DMS153 (cell line): ENCODE results near the gene DISP3.

Source experiments
- DNase-seq: peaks from one replicate; lab custom pipeline; 2025; lab: John Stamatoyannopoulos, UW

DISP3 gene

GRCh38 chr1:11478571-11479374 is at the start of gene DISP3:
DISP3 (plus strand) TSS chr1:11479155; CDS start chr1:11500993, 21,838 bp downstream.
- DNase-seq: peak; percentile 85

GRCh38 chr1:11429226-11429625 is 49.7 kb upstream of the DISP3 start:
- no peak for DNase-seq

- DNase-seq: no peak
Observed at GRCh38 chr1:11429935-11430334, 49.0 kb upstream of the DISP3 start.

GRCh38 chr1:11431941-11432507 is 46.9 kb upstream of the DISP3 start:
- DNase-seq: no peak

- DNase-seq: no peak
Observed at GRCh38 chr1:11432526-11432925, 46.4 kb upstream of the DISP3 start.

- peak; percentile 96 for DNase-seq
Observed at GRCh38 chr1:11434501-11434900, 44.5 kb upstream of the DISP3 start.

GRCh38 chr1:11434926-11435325 is 44.0 kb upstream of the DISP3 start:
- peak; percentile 45 for DNase-seq

- no peak for DNase-seq
Observed at GRCh38 chr1:11438996-11439395, 40.0 kb upstream of the DISP3 start.

- DNase-seq: no peak
Observed at GRCh38 chr1:11441211-11441952, 37.6 kb upstream of the DISP3 start.

- no peak for DNase-seq
Observed at GRCh38 chr1:11443043-11443442, 35.9 kb upstream of the DISP3 start.

GRCh38 chr1:11443961-11444658 is 34.8 kb upstream of the DISP3 start:
- no peak for DNase-seq

- DNase-seq: no peak
Observed at GRCh38 chr1:11444907-11445306, 34.0 kb upstream of the DISP3 start.

GRCh38 chr1:11447903-11448302 is 31.1 kb upstream of the DISP3 start:
- DNase-seq: no peak

GRCh38 chr1:11448373-11449099 is 30.4 kb upstream of the DISP3 start:
- no peak for DNase-seq

- no peak for DNase-seq
Observed at GRCh38 chr1:11449100-11449403, 29.9 kb upstream of the DISP3 start.

GRCh38 chr1:11450310-11450709 is 28.6 kb upstream of the DISP3 start:
- DNase-seq: no peak

GRCh38 chr1:11453742-11454491 is 25.0 kb upstream of the DISP3 start:
- peak; percentile 25 for DNase-seq

GRCh38 chr1:11455967-11456570 is 22.9 kb upstream of the DISP3 start:
- DNase-seq: no peak

GRCh38 chr1:11456965-11457364 is 22.0 kb upstream of the DISP3 start:
- no peak for DNase-seq

- peak; percentile 42 for DNase-seq
Observed at GRCh38 chr1:11458811-11459275, 20.1 kb upstream of the DISP3 start.
